Suppressor macrophage treated with lipopolysaccharide for 4 hours (primary cell): ENCODE measurements around the gene NRG3.
A peak's percentile ranks its signal among the peaks of the same experiment; 100 is the strongest.
"Not testable (repeated sequence)": the region's sequence is repeated elsewhere in the genome, so short reads cannot be mapped to it uniquely, and the experiment has no call there.

Experiments used
- DNase-seq: peaks from one replicate; pipeline ENCODE4 v3.0.0-alpha.2; 2020

The NRG3 gene

DNA sequence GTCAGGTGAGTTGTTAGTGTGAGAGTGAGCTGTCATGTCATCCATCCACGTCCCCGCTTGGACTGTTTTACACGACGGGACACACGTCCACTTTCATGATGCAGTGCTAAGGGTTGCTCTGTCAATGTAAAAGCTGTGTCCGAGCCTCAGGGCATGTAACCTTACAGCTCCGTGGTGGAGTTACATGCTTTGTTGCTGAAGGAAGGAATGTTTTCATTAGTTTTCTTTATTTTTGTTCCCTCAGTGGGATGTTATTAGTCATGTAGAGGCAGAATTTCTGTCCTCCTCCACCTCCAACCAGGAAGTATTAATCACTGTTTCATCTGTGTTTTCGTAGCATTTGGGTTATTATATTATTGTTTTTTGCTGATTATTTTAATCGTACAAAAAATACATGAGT, 88.6 kb downstream of the NRG3 start:
- DNase-seq = no peak

DNA sequence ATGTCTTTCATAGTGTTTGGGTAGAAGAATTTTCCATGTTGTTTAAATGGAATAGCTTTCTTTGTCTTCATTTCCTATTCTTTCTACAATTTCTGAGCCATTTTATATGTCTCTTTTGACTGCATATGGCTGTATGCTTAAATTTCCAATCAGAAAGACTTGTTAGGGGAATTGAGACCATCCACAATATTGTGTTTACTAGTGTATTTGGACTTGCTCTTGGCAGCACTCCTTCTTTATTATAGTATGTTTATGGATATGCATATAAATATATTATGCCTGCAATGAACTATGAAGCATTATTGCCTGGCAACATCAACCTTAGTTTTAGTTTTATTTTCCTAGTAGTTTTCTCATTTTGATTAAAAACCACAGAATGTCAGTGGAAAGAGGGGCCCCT, 92.7 kb downstream of the NRG3 start:
- no peak for DNase-seq

DNA sequence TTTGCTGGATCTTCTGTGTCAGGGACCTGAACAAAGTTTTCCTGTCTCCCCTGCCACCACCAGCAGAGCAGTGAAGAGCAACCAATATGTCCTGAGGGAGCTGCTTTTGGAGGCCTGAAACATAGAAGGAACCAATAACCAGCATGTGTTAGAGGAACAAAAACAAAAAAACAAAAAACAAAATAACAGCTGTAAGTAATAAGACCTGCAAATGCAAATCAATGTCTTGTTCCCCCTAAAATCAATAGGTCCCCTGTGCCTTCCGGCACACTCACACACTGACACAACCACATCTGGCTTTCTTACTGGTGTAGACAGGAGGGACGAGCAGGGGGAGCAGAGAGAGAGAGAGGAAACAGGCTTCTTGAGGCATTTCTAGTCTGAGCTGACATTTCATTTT, 94.1 kb downstream of the NRG3 start:
- DNase-seq = no peak

DNA sequence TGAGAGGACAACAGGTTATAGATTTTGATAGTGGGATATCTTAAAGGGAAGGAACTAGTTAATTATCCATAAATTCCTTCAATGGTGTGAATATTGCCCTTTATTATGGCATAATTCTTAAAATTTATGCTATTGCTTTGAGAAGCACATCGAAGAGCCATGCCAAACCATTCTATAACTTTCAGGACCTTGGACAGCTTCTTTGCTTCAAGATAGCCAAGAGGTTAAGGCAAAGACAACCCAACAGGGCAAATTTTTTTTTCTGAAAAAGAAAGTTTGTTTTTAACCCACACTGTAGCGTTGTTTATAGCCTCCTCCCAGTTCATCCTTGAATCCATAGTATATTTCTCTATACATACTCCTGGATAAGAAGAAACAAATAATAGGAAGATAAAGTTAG, 103.2 kb downstream of the NRG3 start:
- DNase-seq = peak; percentile 11

DNA sequence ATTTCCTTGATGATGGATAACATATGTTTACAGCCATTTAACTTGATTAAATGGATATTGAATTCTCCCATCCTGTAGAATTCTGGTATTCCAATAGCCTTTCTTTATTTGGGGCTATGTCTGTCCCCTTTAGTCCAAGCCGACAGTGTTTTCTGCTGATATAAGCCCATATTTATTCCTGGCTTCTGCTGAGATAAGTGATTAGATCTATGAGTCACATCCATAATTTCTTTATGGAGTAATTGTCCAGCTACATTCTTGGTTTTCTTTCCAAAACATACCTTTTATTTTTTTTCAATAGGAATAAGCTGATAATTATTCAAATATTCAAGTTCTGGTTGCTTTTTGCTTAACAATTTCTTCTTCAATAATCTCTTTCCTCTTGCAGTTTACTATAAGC, 106.7 kb downstream of the NRG3 start:
- DNase-seq = no peak

DNA sequence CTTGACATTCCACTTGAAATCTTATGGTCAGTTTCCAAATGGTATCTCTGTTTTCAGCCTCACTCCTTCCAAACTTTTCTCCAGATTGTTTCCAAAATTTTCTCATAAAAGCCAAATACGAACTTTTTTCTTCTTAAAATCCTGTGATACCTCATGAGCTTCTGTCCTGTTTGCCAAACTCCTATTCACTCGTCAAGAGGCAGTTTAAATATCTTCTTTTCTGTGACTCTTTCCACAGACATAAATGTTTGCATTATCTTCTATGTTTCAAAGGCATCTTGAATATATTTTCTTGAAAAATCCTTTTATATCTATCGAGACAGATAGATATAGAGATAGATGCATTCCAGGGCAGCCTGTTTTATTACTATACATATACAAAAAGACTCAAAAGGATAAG, 109.4 kb downstream of the NRG3 start:
- no peak for DNase-seq

DNA sequence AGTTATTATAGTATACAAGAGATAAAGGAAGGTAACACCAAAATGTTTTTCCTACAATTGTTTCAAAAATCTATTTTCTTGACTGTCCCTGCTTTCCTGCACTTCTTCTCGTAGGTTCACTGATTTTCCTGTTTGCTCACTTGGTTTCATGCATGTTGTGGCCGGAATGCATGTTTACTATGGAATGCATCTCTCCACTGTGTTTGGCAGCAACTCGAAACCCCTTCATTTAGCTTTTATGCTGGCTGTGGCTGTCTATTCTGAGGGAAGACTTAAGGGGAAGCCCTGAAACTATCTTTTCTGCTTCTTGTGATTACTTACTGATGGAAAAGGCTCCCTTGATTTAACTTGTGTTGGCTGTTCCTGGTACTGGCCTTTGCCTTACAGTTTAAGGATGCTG, 120.3 kb downstream of the NRG3 start:
- no peak for DNase-seq

DNA sequence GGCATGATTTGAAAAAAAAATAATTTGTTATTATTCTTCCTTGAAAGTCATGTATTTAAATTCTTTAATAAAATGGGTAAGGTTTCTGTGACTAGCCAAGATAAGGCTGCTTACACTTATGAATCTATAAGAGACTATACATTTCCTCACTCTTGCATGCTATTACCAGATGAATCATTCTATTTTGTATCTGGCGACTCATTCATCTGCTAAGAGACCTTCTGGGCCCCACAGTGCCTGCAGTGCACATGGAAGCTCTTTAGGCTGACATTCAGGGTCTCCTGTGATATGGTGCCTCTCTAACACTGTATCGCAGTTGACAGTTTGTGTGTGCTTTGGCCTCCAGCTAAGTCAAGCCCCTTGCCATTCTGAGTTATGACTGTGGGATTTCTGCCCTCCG, 121.9 kb downstream of the NRG3 start:
- DNase-seq = no peak

DNA sequence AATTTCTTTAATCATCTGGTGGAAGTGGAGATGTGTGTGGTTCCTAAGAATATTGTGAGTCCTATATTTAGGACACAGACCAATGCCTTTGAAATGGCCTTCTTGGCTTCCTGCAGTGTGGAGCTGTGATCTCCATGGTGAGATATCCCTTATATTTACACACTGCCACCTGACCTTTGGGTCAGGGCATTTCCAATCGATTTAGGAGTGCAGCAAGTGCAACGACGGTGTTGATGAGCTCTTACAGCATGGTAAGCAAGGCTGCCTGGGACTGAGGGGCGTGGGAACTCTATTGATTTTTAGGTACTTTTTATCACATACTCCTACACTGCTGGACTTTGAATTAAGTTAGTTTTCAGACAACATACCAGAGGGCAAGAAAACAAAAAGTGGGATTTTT, 146.0 kb downstream of the NRG3 start:
- DNase-seq = no peak

DNA sequence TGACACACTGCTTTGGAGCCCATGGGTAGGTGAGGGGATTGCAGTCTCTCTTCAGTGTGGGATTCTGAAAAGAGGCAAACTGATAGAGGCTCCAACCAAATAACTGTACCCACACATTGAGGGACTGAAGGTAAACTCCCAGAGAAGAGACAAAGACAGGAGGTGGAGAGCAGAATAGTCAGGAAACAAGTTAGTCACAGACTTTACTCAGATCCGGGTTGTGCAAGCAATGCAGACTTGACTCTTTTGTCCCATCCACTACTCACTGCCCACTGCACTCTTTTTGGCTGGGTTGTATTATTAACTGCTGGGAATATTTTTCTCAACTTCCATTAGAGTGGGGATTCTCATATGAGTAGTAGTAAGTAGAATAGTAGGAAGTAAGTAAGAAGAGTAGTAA, 152.7 kb downstream of the NRG3 start:
- no peak for DNase-seq

DNA sequence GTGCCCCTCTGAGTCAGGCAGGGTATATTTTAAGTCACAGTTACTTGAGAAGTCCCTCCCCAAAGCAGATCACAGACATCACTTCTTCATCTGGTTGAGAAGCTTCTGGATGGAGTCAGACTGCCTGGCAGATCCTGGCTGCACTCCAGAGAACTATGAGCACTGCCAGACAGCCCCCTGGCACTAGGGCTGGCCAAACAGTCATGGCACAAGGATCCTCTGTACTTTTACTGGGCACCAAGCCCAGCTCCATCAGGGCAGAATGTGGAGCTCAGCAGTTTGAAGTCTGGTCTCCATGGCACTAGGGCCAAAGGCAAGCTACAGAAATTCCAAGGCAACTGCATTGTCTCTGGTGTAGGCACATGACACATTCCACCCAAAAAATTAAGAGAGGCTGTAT, 162.1 kb downstream of the NRG3 start:
- no peak for DNase-seq

DNA sequence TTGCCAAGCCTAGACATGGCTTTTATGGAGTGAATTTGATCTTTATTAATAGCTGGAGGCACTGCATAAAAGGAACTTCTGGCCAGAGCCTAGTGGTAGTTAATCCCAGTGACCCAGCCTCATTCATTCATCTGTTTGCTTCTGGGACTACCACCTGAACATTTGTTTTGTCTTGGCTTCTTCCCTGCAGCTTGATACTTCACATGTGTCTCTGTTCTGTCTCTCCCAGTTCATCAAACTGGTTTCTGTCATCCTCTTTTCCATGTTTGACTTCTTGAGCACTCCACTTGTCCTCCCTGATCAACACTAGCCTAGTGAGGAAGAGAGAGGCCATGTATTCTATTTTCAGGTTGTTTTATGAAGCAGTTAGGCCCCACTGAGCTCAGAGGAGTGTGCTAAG, 163.6 kb downstream of the NRG3 start:
- DNase-seq = no peak

DNA sequence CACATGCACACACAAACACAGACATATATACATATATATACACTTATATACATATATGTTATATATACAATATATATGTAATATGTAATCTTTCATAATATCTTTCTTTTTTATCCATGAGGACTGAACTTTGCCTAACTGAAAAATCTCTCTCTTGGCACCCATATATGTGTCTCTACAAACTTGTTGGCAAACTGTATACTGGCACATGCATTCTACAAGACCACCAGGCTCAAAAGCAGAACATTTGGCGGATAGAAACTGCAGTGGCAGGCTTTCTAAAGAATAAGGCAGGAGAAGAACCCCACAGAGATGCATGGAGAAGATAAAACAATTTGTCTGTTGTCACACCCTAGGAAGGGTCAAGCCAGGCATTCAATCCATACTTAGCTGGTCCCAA, 165.3 kb downstream of the NRG3 start:
- no peak for DNase-seq

DNA sequence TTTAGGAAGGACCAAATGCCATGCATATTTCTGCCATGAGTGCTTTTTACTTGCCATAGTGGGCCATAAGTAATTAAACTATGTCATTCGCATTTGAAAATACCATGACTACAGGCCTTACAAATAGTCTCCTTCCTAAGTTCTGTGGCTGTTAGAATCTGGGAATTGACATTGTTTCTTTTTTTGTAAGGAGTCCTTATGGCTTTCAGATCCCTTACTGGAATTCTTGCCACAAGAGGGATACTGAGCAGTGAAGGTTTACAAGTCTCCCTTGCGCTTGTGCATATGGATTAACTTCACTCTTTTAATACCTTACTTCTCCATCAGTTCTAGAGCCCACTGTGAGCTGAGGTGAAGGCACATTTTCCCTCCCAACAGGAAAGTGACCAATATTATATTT, 166.0 kb downstream of the NRG3 start:
- no peak for DNase-seq

DNA sequence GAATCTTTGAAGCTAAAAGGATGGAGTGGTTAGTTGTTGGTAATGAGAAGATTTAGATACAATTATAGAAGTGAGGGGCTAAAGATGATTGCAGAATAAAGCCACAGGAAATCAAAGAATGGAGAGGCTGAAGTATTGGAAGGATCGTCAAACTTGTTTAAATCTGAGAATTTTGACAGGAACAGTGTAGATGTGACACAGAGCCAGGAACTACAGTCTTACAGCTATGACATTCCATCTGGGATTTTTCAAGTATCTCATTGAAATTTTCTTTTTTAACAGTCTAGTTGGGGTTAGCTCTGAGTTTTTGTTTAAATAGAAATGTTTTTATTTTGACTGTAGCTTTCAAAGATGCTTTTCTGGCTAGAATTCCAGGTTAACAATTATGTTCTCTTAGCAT, 181.4 kb downstream of the NRG3 start:
- DNase-seq = no peak

DNA sequence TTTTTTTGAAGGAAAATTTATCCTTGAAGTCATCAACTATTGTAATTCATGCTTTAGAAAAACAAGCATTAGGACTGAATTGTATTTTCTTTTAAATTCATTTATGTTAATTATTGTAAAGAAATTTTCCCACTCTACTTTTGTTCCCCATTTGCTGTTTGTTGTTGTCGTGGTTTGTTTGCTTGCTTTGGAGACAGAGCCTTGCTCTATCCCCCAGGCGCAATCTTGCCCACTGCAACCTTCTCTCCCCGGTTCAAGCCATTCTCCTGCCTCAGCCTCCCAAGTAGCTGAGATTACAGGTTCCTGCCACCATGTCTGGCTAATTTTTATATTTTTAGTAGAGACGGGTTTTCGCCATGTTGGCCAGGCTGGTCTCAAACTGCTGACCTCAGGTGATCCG, 192.2 kb downstream of the NRG3 start:
- not testable (repeated sequence) for DNase-seq

DNA sequence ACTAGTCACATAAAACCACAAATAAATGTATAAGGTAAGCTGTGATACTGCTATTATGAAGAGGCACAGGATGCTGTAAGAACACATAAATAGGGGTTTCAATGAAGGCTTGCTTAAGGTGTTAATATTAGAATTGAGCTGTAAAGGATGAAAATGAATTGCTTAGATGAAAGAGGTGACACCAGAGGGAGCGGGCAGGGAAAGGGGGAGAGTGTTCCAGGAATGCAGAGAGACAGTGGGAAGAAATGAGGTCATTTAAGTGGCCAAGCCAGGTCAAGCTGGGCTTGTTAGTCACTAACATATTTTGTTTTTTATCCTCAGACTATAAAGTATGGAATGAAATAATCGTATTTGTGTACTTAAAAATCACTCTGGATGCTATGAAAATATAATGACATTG, 193.5 kb downstream of the NRG3 start:
- DNase-seq = no peak

DNA sequence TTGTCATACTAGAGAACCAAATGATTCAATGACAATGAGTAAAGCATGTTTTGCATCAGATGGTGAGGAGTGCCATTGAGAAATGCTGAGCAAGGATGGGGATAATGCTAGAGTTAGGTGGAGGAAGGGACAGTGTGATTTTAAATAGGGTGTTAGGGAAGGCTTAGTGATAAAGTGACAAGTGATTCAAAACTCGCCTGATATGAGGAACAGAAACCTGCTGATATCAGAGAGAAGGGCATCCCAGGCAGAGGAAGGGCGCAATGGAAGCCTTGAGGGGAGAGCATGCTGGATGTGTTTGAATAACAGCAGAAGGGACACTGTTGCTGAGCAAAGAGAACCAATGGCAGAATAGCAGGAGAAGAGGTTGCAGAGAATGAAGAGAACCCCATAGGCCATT, 196.2 kb downstream of the NRG3 start:
- no peak for DNase-seq

DNA sequence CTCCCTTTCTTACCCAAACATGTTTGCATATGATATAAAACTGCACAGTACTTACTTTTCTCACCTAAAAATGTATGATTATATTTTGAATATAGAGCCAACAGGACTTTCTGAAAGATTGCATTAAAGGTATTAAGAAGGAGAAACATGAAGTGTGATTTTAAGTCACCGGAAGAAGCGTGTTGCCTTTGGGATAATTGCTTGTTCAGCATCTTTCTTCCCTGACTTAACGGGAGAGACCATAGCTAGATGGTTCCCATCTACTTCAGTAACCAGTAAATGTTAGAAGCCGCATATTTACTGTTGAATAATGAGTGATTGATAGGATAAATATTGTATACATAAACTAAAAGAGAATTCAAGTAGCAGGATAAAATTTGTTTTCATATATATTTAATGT, 197.1 kb downstream of the NRG3 start:
- no peak for DNase-seq

DNA sequence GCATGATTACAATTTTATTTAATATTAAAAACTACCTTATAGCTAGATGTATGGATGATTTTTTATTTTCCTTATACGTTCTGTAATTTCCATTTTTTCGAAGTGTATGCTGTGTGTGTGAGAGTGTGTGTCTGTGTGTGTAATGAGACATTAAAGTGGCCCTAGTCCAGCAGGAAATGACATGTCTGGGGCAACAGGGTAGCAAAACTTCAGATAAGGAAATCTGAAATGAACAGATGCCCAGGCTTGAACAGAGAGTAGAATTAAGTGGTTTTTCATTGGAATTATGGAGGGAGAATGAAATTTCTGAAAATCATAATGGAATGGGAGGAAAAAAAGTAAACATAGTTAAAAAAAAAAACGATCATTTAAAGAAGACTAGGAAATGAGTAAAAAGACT, 200.6 kb downstream of the NRG3 start:
- no peak for DNase-seq

DNA sequence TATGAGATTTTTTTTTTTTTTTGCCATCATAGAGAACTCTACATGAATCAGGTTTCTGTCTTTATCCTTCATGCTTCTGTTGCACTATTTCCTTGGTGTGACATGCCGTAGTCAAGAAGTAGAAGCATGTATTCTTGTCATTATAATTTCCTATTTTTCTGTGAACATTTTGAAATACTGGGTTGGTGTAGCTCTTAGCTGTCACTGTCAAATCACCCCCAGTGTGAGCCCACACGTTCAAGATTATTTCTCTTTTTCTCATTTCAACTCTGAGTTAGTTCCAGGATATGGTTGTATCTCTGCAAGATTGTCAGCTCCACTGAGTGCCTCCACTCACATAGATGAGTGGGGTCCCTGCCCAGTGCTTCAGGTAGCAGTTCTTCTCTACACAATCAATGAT, 209.5 kb downstream of the NRG3 start:
- DNase-seq = no peak

DNA sequence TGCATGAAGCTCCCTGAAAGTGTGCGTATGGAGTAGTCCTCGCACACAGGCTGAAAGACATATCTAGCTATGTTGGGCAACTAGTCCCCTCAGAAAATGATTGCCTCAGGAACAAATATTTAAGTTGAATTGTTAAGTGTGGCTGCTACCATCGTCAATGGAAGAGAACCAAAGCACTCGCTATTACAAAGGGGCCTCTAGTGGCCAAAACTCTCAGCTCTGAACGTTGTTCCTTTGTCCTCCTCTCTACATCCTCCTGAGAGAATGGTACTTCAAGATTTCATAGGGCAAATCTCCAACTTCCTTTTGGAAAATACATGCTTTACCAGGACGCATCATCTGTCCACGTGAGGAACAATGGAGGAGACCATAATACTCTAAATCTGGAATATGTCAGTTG, 209.9 kb downstream of the NRG3 start:
- DNase-seq = no peak

DNA sequence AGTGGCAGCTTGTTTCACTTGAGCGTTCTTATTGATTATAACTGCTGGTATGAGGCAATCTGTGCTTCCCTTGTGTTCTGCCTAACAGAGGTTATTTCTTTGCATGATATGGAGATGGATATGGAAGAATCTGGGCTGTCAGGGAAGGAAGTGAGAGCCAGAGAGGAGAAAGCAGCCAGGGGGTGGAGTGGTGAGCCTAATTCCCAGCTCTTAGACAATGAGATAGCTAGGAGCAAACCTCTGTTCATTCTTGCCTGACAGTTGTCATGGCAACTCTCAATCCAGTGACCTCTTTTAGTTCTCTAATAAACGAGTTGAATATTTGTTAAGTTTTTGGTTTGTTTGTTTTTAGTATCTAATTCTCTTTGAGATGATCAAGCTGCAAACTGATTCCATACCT, 214.3 kb downstream of the NRG3 start:
- DNase-seq = no peak

DNA sequence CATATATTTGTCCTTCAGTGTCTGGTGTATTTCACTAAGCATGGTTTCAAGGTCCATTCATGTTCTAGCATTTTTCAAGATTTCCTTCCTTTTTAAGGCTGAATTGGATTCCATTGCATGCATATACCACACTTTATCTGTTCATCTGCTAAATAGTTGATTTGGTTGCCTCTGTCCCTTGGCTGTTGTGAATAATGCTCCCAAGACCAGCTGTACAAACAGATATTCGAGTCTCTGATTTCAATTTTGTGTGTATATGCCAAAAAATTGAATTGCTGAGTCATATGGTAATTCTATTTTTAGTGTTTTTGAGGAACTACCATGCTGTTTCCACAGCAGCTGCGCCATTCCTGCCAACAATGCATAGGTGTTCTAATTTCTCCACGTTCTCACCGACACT, 216.4 kb downstream of the NRG3 start:
- DNase-seq = no peak

DNA sequence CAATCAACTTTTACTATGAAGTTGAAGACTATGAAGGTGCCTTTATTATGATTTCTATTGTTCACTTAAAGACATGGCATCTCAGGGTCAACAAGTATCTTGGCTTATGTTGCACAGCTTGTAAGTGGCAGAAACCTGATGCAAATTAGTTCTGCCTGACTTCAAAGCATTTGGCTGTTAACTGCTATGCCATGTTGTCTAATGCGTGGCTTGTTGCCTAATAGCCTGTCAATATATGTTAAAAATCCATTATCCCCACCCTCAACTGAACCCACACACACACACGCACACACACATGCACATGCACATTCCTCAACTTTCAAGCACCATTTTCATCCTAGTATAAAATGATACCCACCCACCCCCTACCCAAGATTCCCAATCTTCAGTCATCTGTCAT, 217.1 kb downstream of the NRG3 start:
- DNase-seq = no peak

DNA sequence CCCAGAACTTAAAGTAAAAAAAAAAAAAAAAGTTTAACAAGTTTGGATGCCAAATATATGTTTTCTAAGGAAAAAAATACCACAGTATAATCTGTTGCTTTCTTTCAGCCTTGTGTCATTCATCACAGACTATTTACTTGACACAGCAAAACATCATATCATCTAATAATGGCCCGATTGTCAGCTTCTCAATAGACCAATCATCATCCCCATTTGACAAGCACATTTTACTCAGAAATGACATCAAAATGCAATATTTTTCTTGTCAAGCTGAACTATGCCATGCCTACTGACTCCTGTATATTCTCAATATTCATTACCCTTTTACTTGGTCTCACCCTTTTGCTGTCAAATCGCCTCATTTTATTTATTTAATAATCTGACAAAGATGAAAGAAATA, 249.7 kb downstream of the NRG3 start:
- no peak for DNase-seq

DNA sequence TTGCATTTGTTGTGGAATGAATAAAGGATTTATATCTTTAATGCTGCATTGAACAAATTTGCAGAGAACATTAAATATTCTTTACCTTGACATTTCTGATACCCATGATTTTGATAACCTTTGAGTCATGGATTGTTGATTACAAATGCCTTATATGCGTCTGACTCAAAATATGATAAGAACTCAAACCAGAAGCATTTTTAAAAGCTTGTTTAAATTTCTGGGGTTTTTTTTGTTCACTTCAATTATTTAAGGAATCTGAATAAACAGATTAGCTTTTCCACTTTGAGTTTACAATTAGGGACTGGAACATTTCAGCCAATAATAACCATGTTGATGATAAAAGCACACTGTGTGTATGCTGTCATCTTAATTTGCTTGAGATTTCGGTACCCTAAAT, 253.5 kb downstream of the NRG3 start:
- no peak for DNase-seq
